HepG2 (cell line): Measurements from ENCODE around the gene MOGAT3. TPM values are rescaled to one million over a fixed set of nuclear protein-coding genes. Genes with fewer than 3 reads are reported as not detected.

Experiments
- ARID5B ChIP-seq: IDR thresholded peaks from 2 replicates; pipeline ENCODE4 v1.4.0; 2020; ENCODE audit warnings: mild to moderate bottlenecking, missing genetic modification reagents
- FOXA3 ChIP-seq: IDR thresholded peaks from 2 replicates; pipeline ENCODE4 v1.6.1; 2016; ENCODE audit warnings: missing genetic modification reagents, missing compliant biosample characterization
- MED13 ChIP-seq: sonication (generic); formaldehyde crosslinking; IDR thresholded peaks from 2 replicates; pipeline ENCODE4 v1.5.0; 2020; ENCODE audit warnings: missing genetic modification reagents
- NAIF1 ChIP-seq: sonication (generic); formaldehyde crosslinking; IDR thresholded peaks from 2 replicates; pipeline ENCODE4 v1.5.0; 2020; ENCODE audit warnings: mild to moderate bottlenecking, missing genetic modification reagents, borderline replicate concordance
- NFATC3 ChIP-seq: sonication (generic); formaldehyde crosslinking; IDR thresholded peaks from 2 replicates; pipeline ENCODE4 v1.5.1; 2020; ENCODE audit warnings: mild to moderate bottlenecking, missing genetic modification reagents
- NFYC ChIP-seq: IDR thresholded peaks from 2 replicates; pipeline ENCODE4 v1.6.1; 2016; ENCODE audit warnings: missing genetic modification reagents, missing compliant biosample characterization
- PREB ChIP-seq: sonication (generic); formaldehyde crosslinking; IDR thresholded peaks from 2 replicates; pipeline ENCODE4 v1.4.0; 2020; ENCODE audit warnings: missing genetic modification reagents
- RFX1 ChIP-seq: fragments of 450-650 bp; IDR thresholded peaks from 2 replicates; pipeline ENCODE4 v1.6.1; 2017
- RORA ChIP-seq: sonication (generic); formaldehyde crosslinking; IDR thresholded peaks from 2 replicates; pipeline ENCODE4 v1.5.0; 2020; ENCODE audit warnings: mild to moderate bottlenecking, missing genetic modification reagents, moderate library complexity
- SRF ChIP-seq: IDR thresholded peaks from 2 replicates; pipeline ENCODE4 v1.6.1; 2011; ENCODE audit warnings: mild to moderate bottlenecking, low read depth, low read length, moderate library complexity
- SRSF4 ChIP-seq: fragments of 200-400 bp; formaldehyde crosslinking; IDR thresholded peaks from one replicate; pipeline ENCODE4 v1.6.1; 2018; ENCODE audit warnings: mild to moderate bottlenecking, low read depth, low read length, moderate library complexity; ENCODE audit not compliant: poor library complexity, severe bottlenecking
- YEATS4 ChIP-seq: sonication (generic); formaldehyde crosslinking; IDR thresholded peaks from 2 replicates; pipeline ENCODE4 v1.4.0; 2020; ENCODE audit warnings: missing genetic modification reagents, borderline replicate concordance
- ZBTB8A ChIP-seq: sonication (generic); formaldehyde crosslinking; IDR thresholded peaks from 2 replicates; pipeline ENCODE4 v1.4.0; 2020; ENCODE audit warnings: mild to moderate bottlenecking, low read depth, missing genetic modification reagents, borderline replicate concordance
- ZMYM2 ChIP-seq: sonication (generic); formaldehyde crosslinking; IDR thresholded peaks from 2 replicates; pipeline ENCODE4 v1.8.0; 2022; ENCODE audit warnings: mild to moderate bottlenecking, missing genetic modification reagents
- ZNF260 ChIP-seq: sonication (generic); formaldehyde crosslinking; IDR thresholded peaks from 2 replicates; pipeline ENCODE4 v1.4.0; 2020; ENCODE audit warnings: missing genetic modification reagents, low read depth, mild to moderate bottlenecking, borderline replicate concordance
- ZNF274 ChIP-seq: sonication (generic); formaldehyde crosslinking; IDR thresholded peaks from 2 replicates; pipeline ENCODE4 v1.5.1; 2020; ENCODE audit warnings: mild to moderate bottlenecking, missing genetic modification reagents
- ZNF614 ChIP-seq: IDR thresholded peaks from 2 replicates; pipeline ENCODE4 v1.6.1; 2018; ENCODE audit warnings: missing biosample characterization, missing genetic modification reagents, inconsistent platforms, borderline replicate concordance
- ZNF776 ChIP-seq: sonication (generic); formaldehyde crosslinking; IDR thresholded peaks from 2 replicates; pipeline ENCODE4 v1.4.0; 2020; ENCODE audit warnings: mild to moderate bottlenecking, missing genetic modification reagents
- polyA plus RNA-seq, 8 experiments: library from polyadenylated mRNA; depleted of rRNA in 3 of 8; stranded (reverse) in 7 of 8; unstranded in 1 of 8; fragments of >200 nt; fragmentation: Illumina TruSeq in 4 of 8; extraction: Trizol in 4 of 8; gene quantifications; 2 replicates each; pipeline versions ENCODE4 v1.2.1 to v1.2.3, GENCODE V29; 2011 to 2016; ENCODE audit warnings: low read depth in 4 of 8, missing spikeins in 1 of 8, mixed read lengths in 1 of 8; ENCODE audit not compliant: insufficient read depth in 1 of 8
- total RNA-seq, 5 experiments: library from RNA; depleted of rRNA; stranded (reverse); fragments of >200 nt; fragmentation: Illumina TruSeq; extraction: Trizol; gene quantifications; 2 replicates each; pipeline ENCODE4 v1.2.3, GENCODE V29; 2016; ENCODE audit warnings: low read depth in 1 of 5
- TF ChIP-seq, protein P1 (sequence below): sonication (generic); formaldehyde crosslinking; IDR thresholded peaks from 2 replicates; pipeline ENCODE4 v1.4.0; 2020; ENCODE audit warnings: missing genetic modification reagents
- TF ChIP-seq, protein P2 (sequence below), 2 experiments: sonication (generic) in 1 of 2; formaldehyde crosslinking in 1 of 2; IDR thresholded peaks; 2 replicates each; pipeline versions ENCODE4 v1.4.0 to v1.6.1; 2018 to 2020; ENCODE audit warnings: missing genetic modification reagents in 2 of 2, borderline replicate concordance in 1 of 2, low read depth in 1 of 2, mild to moderate bottlenecking in 1 of 2, missing biosample characterization in 1 of 2

The MOGAT3 gene
- total and polyA plus RNA-seq, 2 of the 13 experiments (the other 11 are each of a cell fraction or from before 2014, with no cell fraction given), result 22.5 to 30.5 TPM

DNA sequence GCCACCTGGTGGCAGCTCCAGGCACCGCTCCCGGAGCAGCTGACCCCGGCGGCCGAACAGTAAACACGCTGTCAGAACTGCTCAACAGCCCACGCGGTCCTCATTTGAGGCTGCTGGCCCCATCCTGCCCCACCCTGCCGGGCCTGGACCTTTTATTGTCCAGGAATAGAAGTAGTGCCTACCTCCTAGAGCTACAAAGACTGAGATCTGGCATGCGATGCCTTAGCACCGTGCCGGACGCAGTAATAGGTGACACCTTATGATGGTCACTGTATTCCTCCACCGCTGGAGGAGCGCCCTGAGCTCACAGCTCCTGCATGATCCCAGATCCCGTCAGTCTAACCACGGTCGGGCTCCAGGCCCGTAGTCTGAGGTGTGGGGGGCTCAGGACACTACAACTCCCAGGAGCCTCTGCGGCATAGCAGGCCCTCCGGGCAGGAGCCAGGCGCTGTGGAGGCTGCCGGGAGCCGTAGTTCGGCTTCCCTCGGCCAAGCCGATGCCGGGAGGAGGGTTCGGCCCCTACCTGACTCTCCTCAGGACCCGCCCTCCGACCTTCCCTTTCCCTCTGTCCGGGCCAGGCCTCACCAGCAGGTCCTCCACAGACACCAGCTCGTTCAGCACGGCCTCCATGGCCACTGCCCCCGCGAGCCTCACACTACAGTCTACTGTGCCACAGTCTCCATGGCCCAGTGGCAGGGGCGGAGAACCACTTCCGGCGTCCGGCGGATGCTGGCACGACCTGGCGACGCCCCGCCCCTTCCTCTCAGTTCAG lies 43.7 kb upstream of the MOGAT3 start, which contains the start of gene FIS1 (continued):
- TF ChIP-seq ZNF274 (CRISPR knock-in tag) (peak; percentile 82), ZBTB8A (CRISPR knock-in tag) (no peak), ZNF776 (no peak), SRSF4 (no peak), NFATC3 (CRISPR knock-in tag) (no peak; the same call in 1 of the 2 replicates), ARID5B (no peak; the same call in 1 of the 2 replicates), NAIF1 (CRISPR knock-in tag) (0 out of 2 replicates have a peak, but pooled peaks have one; percentile 14), NFYC (CRISPR knock-in tag) (peak; percentile 40; the same call in 1 of the 2 replicates), RORA (CRISPR knock-in tag) (no peak), FOXA3 (CRISPR knock-in tag) (peak; percentile 81), RFX1 (no peak), PREB (CRISPR knock-in tag) (no peak), SRF (no peak), ZNF260 (CRISPR knock-in tag) (0 out of 2 replicates have a peak, but pooled peaks have one; percentile 43), YEATS4 (CRISPR knock-in tag) (peak; percentile 71), ZMYM2 (CRISPR knock-in tag) (no peak), MED13 (no peak), ZNF614 (CRISPR knock-in tag) (peak; percentile 23; the same call in 1 of the 2 replicates)
- TF ChIP-seq, protein P1, sequence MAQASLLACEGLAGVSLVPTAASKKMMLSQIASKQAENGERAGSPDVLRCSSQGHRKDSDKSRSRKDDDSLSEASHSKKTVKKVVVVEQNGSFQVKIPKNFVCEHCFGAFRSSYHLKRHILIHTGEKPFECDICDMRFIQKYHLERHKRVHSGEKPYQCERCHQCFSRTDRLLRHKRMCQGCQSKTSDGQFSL (CRISPR knock-in tag), result peak; percentile 82
- TF ChIP-seq, protein P2, sequence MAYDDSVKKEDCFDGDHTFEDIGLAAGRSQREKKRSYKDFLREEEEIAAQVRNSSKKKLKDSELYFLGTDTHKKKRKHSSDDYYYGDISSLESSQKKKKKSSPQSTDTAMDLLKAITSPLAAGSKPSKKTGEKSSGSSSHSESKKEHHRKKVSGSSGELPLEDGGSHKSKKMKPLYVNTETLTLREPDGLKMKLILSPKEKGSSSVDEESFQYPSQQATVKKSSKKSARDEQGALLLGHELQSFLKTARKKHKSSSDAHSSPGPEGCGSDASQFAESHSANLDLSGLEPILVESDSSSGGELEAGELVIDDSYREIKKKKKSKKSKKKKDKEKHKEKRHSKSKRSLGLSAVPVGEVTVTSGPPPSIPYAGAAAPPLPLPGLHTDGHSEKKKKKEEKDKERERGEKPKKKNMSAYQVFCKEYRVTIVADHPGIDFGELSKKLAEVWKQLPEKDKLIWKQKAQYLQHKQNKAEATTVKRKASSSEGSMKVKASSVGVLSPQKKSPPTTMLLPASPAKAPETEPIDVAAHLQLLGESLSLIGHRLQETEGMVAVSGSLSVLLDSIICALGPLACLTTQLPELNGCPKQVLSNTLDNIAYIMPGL (CRISPR knock-in tag; IDR thresholded peaks at IDR 0.05; ENCODE audit: borderline replicate concordance in 1 of 2, low read depth in 1 of 2), result peak in 1 of 2 experiments; percentile 83
